SH-SY5Y (cell line): ENCODE measurements around the gene UBAC2.

Experiments used
- GATA2 ChIP-seq: IDR thresholded peaks from 2 replicates; pipeline ENCODE4 v1.6.1; 2011; ENCODE audit warnings: mild to moderate bottlenecking, low read depth, low read length
- GATA3 ChIP-seq: IDR thresholded peaks from 2 replicates; pipeline ENCODE4 v1.6.1; 2011; ENCODE audit warnings: low read depth, mild to moderate bottlenecking, low read length, moderate library complexity

DNA sequence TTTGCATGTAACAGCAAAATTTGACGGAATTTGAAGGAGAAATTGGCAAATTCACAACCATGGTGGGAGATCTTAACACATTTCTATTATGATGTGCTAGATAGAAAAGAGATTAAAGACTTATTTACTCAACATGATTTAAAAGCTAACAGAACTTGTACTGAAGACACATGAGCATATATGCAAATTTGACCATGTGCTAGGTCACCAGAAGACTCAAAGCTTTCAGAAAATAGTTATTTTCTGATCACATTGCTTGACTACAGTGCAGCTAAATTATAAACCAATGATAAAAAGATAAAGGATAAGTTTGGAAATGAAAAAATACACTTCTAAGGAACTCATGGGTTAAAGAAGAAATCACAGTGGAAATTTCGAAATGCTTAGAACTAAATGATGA lies 97.4 kb downstream of the UBAC2 start:
- TF ChIP-seq GATA2 (no peak), GATA3 (no peak)
